ENCODE results near the gene ZBTB6.

DNA sequence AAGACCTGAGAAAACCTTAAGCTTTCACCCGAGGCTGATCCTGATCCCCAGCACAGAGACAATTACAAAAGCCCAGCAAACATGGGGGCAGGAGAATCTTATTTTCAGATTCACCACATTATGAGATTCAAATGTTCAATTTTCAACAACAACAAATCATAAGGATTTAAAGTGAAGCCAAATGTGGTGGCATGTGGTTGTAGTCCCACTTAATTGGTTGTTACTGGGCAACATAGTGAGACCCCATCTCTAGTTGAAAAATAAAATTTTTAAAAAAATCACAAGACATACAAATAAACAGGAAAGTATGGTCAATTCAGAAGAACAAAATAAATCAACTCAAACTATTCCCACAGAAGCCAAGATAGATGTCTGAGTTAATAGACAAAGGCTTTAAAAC lies 23.8 kb upstream of the ZBTB6 start:
- TF ChIP-seq, protein P1, sequence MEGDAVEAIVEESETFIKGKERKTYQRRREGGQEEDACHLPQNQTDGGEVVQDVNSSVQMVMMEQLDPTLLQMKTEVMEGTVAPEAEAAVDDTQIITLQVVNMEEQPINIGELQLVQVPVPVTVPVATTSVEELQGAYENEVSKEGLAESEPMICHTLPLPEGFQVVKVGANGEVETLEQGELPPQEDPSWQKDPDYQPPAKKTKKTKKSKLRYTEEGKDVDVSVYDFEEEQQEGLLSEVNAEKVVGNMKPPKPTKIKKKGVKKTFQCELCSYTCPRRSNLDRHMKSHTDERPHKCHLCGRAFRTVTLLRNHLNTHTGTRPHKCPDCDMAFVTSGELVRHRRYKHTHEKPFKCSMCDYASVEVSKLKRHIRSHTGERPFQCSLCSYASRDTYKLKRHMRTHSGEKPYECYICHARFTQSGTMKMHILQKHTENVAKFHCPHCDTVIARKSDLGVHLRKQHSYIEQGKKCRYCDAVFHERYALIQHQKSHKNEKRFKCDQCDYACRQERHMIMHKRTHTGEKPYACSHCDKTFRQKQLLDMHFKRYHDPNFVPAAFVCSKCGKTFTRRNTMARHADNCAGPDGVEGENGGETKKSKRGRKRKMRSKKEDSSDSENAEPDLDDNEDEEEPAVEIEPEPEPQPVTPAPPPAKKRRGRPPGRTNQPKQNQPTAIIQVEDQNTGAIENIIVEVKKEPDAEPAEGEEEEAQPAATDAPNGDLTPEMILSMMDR (IDR thresholded peaks at IDR 0.05) = no peak
- TF ChIP-seq POLR2A (IDR thresholded peaks at IDR 0.05) = no peak
- TF ChIP-seq EP300 (IDR thresholded peaks at IDR 0.05) = no peak
